IMR-90 (cell line): ENCODE measurements around the gene TMEM8B. TPM values are rescaled to one million over a fixed set of nuclear protein-coding genes. Genes with fewer than 3 reads are reported as not detected.

Experiments used
- ATAC-seq: fragments of 200-7000 bp; cut with Tn5 transposase; 2 replicates; pipeline ENCODE4 v1.9.1; 2020; ENCODE audit warnings: low read depth, mild to moderate bottlenecking, moderate library complexity
- BruUV-seq: library from RNA; stranded (reverse); fragments of 400-500 nt; replicated peaks from 2 replicates; lab custom pipeline; 2021; lab: Mats Ljungman, UMichigan
- CTCF ChIA-PET: fragments of 300-600 bp; formaldehyde crosslinking; extraction: SDS; loops from one replicate; lab custom pipeline; 2021; ENCODE audit warnings: antibody characterized with exemption; lab: Yijun Ruan, JAX
- POLR2A ChIA-PET: fragments of 300-600 bp; sonication (Branson Sonifier 250); formaldehyde crosslinking; loops from one replicate; lab custom pipeline; 2022; ENCODE audit warnings: antibody characterized with exemption; ENCODE audit not compliant: unreplicated experiment; lab: Charles Lee
- DNase-seq: peaks from one replicate; pipeline ENCODE4 v3.0.0; 2013
- H2AFZ ChIP-seq: replicated peaks from 2 replicates; pipeline ENCODE3; 2013; ENCODE audit warnings: low read length, mild to moderate bottlenecking; ENCODE audit not compliant: poor library complexity
- H2AK5ac ChIP-seq: 2 replicates; pipeline ENCODE4 v1.6.1; 2013; ENCODE audit warnings: low read depth, low read length, inconsistent platforms
- H2AK9ac ChIP-seq: replicated peaks from 2 replicates; pipeline ENCODE3; 2013; ENCODE audit warnings: mild to moderate bottlenecking, low read depth, low read length, moderate library complexity; ENCODE audit not compliant: poor library complexity
- H2BK120ac ChIP-seq: 2 replicates; pipeline ENCODE4 v1.6.1; 2013; ENCODE audit warnings: low read depth, low read length, inconsistent platforms
- H2BK15ac ChIP-seq: 3 replicates; pipeline ENCODE4 v1.6.1; 2013; ENCODE audit warnings: low read depth, low read length, inconsistent platforms
- H2BK20ac ChIP-seq: 2 replicates; pipeline ENCODE4 v1.6.1; 2013; ENCODE audit warnings: low read depth, mild to moderate bottlenecking, inconsistent platforms, low read length, moderate library complexity
- H2BK5ac ChIP-seq: 2 replicates; pipeline ENCODE4 v1.6.1; 2013; ENCODE audit warnings: mild to moderate bottlenecking, low read depth, low read length, inconsistent platforms; ENCODE audit not compliant: poor library complexity, severe bottlenecking
- H3K14ac ChIP-seq: replicated peaks from 2 replicates; pipeline ENCODE4 v1.6.1; 2013; ENCODE audit warnings: low read depth, low read length, inconsistent platforms
- H3K18ac ChIP-seq: 2 replicates; pipeline ENCODE4 v1.6.1; 2013; ENCODE audit warnings: low read depth, low read length, control low read depth
- H3K23ac ChIP-seq: 2 replicates; pipeline ENCODE4 v1.6.1; 2013; ENCODE audit warnings: low read depth, low read length, inconsistent platforms
- H3K27ac ChIP-seq: 2 replicates; pipeline ENCODE4 v1.5.1; 2013; ENCODE audit warnings: mild to moderate bottlenecking, control low read depth, low read length; ENCODE audit not compliant: insufficient read depth
- H3K27me3 ChIP-seq: 2 replicates; pipeline ENCODE4 v1.6.1; 2013; ENCODE audit warnings: low read length; ENCODE audit not compliant: control insufficient read depth, insufficient read depth
- H3K36me3 ChIP-seq: 2 replicates; pipeline ENCODE4 v1.6.1; 2013; ENCODE audit warnings: low read length, mixed read lengths; ENCODE audit not compliant: control insufficient read depth, insufficient read depth
- H3K4ac ChIP-seq: 2 replicates; pipeline ENCODE4 v1.6.1; 2013; ENCODE audit warnings: low read depth, low read length, inconsistent platforms
- H3K4me1 ChIP-seq: 2 replicates; pipeline ENCODE4 v1.6.1; 2013; ENCODE audit warnings: low read length, mixed read lengths; ENCODE audit not compliant: control insufficient read depth, insufficient read depth
- H3K4me2 ChIP-seq: 2 replicates; pipeline ENCODE4 v1.6.1; 2013; ENCODE audit warnings: low read depth, mild to moderate bottlenecking, control low read depth, low read length, moderate library complexity
- H3K4me3 ChIP-seq: 2 replicates; pipeline ENCODE4 v1.5.1; 2013; ENCODE audit warnings: low read depth, mild to moderate bottlenecking, control low read depth, low read length, moderate library complexity; ENCODE audit not compliant: insufficient read depth
- H3K56ac ChIP-seq: 2 replicates; pipeline ENCODE4 v1.6.1; 2013; ENCODE audit warnings: low read length, inconsistent platforms; ENCODE audit not compliant: insufficient read depth; ENCODE audit errors: extremely low read depth
- H3K79me1 ChIP-seq, 2 experiments: 2 replicates each; pipeline ENCODE4 v1.6.1; 2013; ENCODE audit warnings: low read length in 2 of 2, inconsistent platforms in 1 of 2, low read depth in 1 of 2
- H3K9ac ChIP-seq: 2 replicates; pipeline ENCODE4 v1.6.1; 2013; ENCODE audit warnings: low read depth, low read length, control low read depth
- H3K9me1 ChIP-seq: 2 replicates; pipeline ENCODE4 v1.6.1; 2013; ENCODE audit warnings: low read length, inconsistent platforms; ENCODE audit not compliant: insufficient read depth
- H3K9me3 ChIP-seq: 2 replicates; pipeline ENCODE4 v1.6.1; 2013; ENCODE audit warnings: low read length; ENCODE audit not compliant: control insufficient read depth, insufficient read depth
- H4K20me1 ChIP-seq: 2 replicates; pipeline ENCODE4 v1.6.1; 2013; ENCODE audit warnings: low read length, inconsistent platforms; ENCODE audit not compliant: insufficient read depth
- H4K5ac ChIP-seq: 2 replicates; pipeline ENCODE4 v1.6.1; 2013; ENCODE audit warnings: mild to moderate bottlenecking, low read depth, low read length, control low read depth
- H4K8ac ChIP-seq, 2 experiments: 2 replicates each; pipeline ENCODE4 v1.6.1; 2013; ENCODE audit warnings: low read depth in 2 of 2, low read length in 2 of 2, control low read depth in 1 of 2, inconsistent platforms in 1 of 2
- H4K91ac ChIP-seq: 2 replicates; pipeline ENCODE4 v1.6.1; 2013; ENCODE audit warnings: low read depth, low read length, inconsistent platforms; ENCODE audit not compliant: insufficient read depth
- MXI1 ChIP-seq: IDR thresholded peaks from 2 replicates; pipeline ENCODE4 v1.6.1; 2012; ENCODE audit warnings: low read depth, mild to moderate bottlenecking, low read length, moderate library complexity, borderline replicate concordance
- POLR2A ChIP-seq: IDR thresholded peaks from 2 replicates; pipeline ENCODE4 v1.6.1; 2012; ENCODE audit warnings: mild to moderate bottlenecking, low read depth, low read length
- whole genome bisulfite sequencing, 2 experiments: methylation state at CpG; one replicate each; pipeline versions ENCODE4 v1.1.5 to v1.1.7; 2013; ENCODE audit warnings: missing lambda C conversion rate in 2 of 2; ENCODE audit not compliant: insufficient read length in 1 of 2; ENCODE audit errors: extremely low coverage in 2 of 2; 5-methylcytosine and 5-hydroxymethylcytosine counted together
- dilution Hi-C: fragments of 300-500 bp; cut with HindIII; formaldehyde crosslinking; loops from one replicate; pipeline ENCODE4 v1.14.3; 2018; ENCODE audit warnings: low sequenced_read_pairs; ENCODE audit not compliant: unreplicated experiment
- in situ Hi-C: fragments of 300-500 bp; cut with MboI; formaldehyde crosslinking; loops from 3 replicates; pipeline ENCODE4 v1.14.3; 2019; ENCODE audit warnings: low sequenced_read_pairs, inconsistent platforms, mixed read lengths
- intact Hi-C: fragments of 100-400 bp; cut with micrococcal nuclease; formaldehyde crosslinking; loops from 2 replicates; pipeline ENCODE4 v1.10.0; 2022
- polyA plus RNA-seq, 3 experiments: library from polyadenylated mRNA; depleted of rRNA; stranded (reverse); fragments of >200 nt; gene quantifications; 2 replicates each; pipeline ENCODE4 v1.2.3, GENCODE V29; 2012; ENCODE audit warnings: low replicate concordance in 1 of 3
- total RNA-seq: library from RNA; depleted of rRNA; stranded (reverse); fragments of >200 nt; gene quantifications from 2 replicates; pipeline ENCODE4 v1.2.3, GENCODE V29; 2012
- TF ChIP-seq, protein P1 (sequence below): conservative IDR thresholded peaks from 2 replicates; pipeline ENCODE4 v1.5.1; 2012; ENCODE audit warnings: mild to moderate bottlenecking, low read depth, low read length, improper control_type of control experiment

The TMEM8B gene
- total and polyA plus RNA-seq, 2 of the 4 experiments (the other 2 are of a cell fraction) = 0.72 to 8.3 TPM

DNA sequence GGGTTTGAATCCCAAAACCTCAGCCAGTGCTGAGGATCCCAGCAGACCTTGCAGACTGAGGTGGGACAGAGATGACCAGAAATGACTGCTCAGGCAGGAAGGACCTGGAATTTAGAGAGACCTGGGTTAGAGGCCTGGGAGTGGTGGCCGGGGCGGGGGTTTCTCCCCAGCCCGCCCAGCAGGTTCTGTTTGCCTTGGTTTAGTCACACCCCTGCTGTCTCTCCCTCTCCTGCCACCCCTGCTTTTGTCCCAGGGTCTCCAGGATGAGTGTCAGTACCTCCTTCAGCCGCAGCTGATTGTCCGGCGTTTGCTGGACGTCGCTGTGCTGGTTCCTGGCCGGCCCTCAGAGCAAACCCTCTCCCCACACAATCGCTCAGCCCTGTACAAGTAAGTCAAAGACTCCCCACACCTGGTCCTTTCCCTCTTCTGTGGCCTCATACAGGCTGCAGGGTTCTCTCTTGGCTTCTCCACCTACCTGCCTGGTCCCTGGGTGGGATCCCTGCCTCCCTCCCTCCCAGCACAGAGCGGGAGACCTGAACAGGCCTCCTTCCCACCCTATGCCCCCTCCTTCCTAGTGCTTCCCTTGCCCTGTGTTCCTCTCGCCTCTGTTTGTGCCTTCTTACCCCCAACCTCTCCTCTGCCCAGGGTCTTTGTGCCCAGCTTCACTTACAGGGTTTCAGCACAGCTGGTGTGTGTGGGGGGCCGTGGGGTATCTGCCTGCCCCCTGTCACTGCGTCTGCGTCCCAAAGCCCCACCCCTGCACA is 12.0 kb downstream of the TMEM8B start:
- Histone ChIP-seq H2AFZ (no peak overlapping the region), H2BK120ac (no peak overlapping the region), H3K27me3 (no peaks in the 10 kb centered on the region), H3K9ac (no peak overlapping the region), H2BK20ac (no peak overlapping the region), H4K20me1 (peaks cover 9% of the 10 kb centered on the region; the same call in 1 of the 2 replicates), H3K14ac (no peak overlapping the region), H2AK9ac (no peak overlapping the region), H3K56ac (no peak overlapping the region), H2BK15ac (no peak overlapping the region), H3K79me1 (peaks cover 3 to 4% of the 10 kb centered on the region in 2 experiments; a peak in 1 of 4 replicates), H3K4ac (no peak overlapping the region), H3K23ac (no peak overlapping the region), H3K27ac (no peak overlapping the region), H3K36me3 (peaks cover 2% of the 10 kb centered on the region; the same call in 1 of the 2 replicates), H3K4me2 (no peak overlapping the region), H2BK5ac (no peak overlapping the region), H4K8ac (no peak overlapping the region), H2AK5ac (no peak overlapping the region), H3K4me1 (peaks cover 17% of the 10 kb centered on the region), H4K91ac (no peak overlapping the region), H3K18ac (no peak overlapping the region), H3K4me3 (no peak overlapping the region), H3K9me1 (peaks cover 15% of the 10 kb centered on the region), H3K9me3 (no peaks in the 10 kb centered on the region), H4K5ac (no peak overlapping the region)
- intact Hi-C loops = no loop called here
- ChIA-PET CTCF (interaction anchor here (1.2 kb wide), 1 partner anchor 15 kb away, joined by 3 read pairs; no protein-coding TSS in a partner anchor), POLR2A (no interaction called here)
- ATAC-seq (no peak), DNase-seq (no peak)
- 93% methylated on average over 8 of the region's 15 CpGs; no CpG with 5 or more reads in 1 of the 2 experiments for WGBS, 2 experiments
- no TSS peak for BruUV-seq
- in situ Hi-C loops = no loop called here
- TF ChIP-seq, protein P1, sequence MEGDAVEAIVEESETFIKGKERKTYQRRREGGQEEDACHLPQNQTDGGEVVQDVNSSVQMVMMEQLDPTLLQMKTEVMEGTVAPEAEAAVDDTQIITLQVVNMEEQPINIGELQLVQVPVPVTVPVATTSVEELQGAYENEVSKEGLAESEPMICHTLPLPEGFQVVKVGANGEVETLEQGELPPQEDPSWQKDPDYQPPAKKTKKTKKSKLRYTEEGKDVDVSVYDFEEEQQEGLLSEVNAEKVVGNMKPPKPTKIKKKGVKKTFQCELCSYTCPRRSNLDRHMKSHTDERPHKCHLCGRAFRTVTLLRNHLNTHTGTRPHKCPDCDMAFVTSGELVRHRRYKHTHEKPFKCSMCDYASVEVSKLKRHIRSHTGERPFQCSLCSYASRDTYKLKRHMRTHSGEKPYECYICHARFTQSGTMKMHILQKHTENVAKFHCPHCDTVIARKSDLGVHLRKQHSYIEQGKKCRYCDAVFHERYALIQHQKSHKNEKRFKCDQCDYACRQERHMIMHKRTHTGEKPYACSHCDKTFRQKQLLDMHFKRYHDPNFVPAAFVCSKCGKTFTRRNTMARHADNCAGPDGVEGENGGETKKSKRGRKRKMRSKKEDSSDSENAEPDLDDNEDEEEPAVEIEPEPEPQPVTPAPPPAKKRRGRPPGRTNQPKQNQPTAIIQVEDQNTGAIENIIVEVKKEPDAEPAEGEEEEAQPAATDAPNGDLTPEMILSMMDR = no peak
- no peak for TF ChIP-seq MXI1
- TF ChIP-seq POLR2A = no peak
- dilution Hi-C loops = no loop called here
